NCI-H2196 (cell line): ENCODE results near the gene MARS1.

Experiments used
- DNase-seq: peaks from one replicate; lab custom pipeline; 2025; ENCODE audit not compliant: unreplicated experiment; lab: John Stamatoyannopoulos, UW

The MARS1 gene

GRCh38 chr12:57527184-57527583 is 39.3 kb downstream of the MARS1 start:
- DNase-seq, result no peak

GRCh38 chr12:57528176-57528575 is 40.3 kb downstream of the MARS1 start:
- no peak for DNase-seq

- DNase-seq, result no peak
These were observed 41.1 kb downstream of the MARS1 start for GRCh38 chr12:57528831-57529555.

- DNase-seq, result no peak
These were observed 42.0 kb downstream of the MARS1 start for GRCh38 chr12:57529831-57530230.

- DNase-seq, result no peak
These were observed 42.7 kb downstream of the MARS1 start for GRCh38 chr12:57530396-57531142.

- no peak for DNase-seq
These were observed 44.0 kb downstream of the MARS1 start for GRCh38 chr12:57531836-57532235.

GRCh38 chr12:57533108-57533507 is 45.2 kb downstream of the MARS1 start:
- no peak for DNase-seq

GRCh38 chr12:57534250-57534649 is 46.4 kb downstream of the MARS1 start:
- no peak for DNase-seq

GRCh38 chr12:57534991-57535543 is 47.2 kb downstream of the MARS1 start:
- no peak for DNase-seq

- no peak for DNase-seq
These were observed 48.1 kb downstream of the MARS1 start for GRCh38 chr12:57535764-57536596.

GRCh38 chr12:57536597-57536942 is 48.7 kb downstream of the MARS1 start:
- DNase-seq, result no peak

- DNase-seq, result no peak
These were observed 51.4 kb downstream of the MARS1 start for GRCh38 chr12:57539134-57539768.

GRCh38 chr12:57541001-57541400 is 53.1 kb downstream of the MARS1 start:
- DNase-seq, result no peak

- no peak for DNase-seq
These were observed 53.8 kb downstream of the MARS1 start for GRCh38 chr12:57541717-57542116.

- DNase-seq, result peak; percentile 68
These were observed 55.7 kb downstream of the MARS1 start for GRCh38 chr12:57543581-57543980.

GRCh38 chr12:57545809-57546437 is 58.1 kb downstream of the MARS1 start:
- DNase-seq, result no peak

GRCh38 chr12:57546438-57547287 is 58.8 kb downstream of the MARS1 start, which contains the start of gene DCTN2:
DCTN2 (minus strand) TSS chr12:57547192; CDS start chr12:57547063, 129 bp downstream.
- DNase-seq, result peak; percentile 94

- no peak for DNase-seq
These were observed 59.6 kb downstream of the MARS1 start for GRCh38 chr12:57547288-57548012.

GRCh38 chr12:57548013-57548315 is 60.1 kb downstream of the MARS1 start:
- DNase-seq, result no peak
